Stomach (tissue), 4 donors: ENCODE data around the gene JMJD1C.

Source experiments
- POLR2A ChIP-seq, 4 donors: fragments of 450-650 bp; IDR thresholded peaks; one replicate each; pipeline ENCODE4 v1.6.1; 2016; ENCODE audit warnings: antibody characterized with exemption in 4 of 4, control low read depth in 2 of 4, mild to moderate bottlenecking in 1 of 4, moderate library complexity in 1 of 4
- TF ChIP-seq, protein P1 (sequence below), 7 experiments: fragments of 450-650 bp in 4 of 7; fragments of 200-600 bp in 3 of 7; sonication (generic) in 3 of 7; IDR thresholded peaks; one replicate each; pipeline ENCODE4 v1.5.1; 2016 to 2019; ENCODE audit warnings: antibody characterized with exemption in 7 of 7, control low read depth in 2 of 7, mild to moderate bottlenecking in 1 of 7

DNA sequence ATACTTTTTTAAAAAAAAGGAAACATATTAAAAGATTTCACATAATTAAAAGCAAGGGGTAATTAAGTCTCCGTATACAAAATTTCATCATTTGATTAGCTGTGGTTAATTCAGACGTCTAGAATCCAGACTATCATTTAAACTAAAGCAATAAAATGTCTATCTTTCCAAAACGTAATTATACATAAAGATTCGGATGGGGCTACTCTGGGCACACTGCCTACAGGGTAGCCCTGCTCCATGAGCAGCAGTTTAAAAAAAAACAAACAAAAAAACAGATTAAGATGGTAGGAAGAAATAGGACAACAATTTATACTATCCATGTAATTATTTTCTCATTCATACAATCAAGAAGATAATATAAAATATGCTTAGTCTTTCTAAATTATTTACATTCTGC is 236.6 kb downstream of the JMJD1C start:
- TF ChIP-seq, protein P1, sequence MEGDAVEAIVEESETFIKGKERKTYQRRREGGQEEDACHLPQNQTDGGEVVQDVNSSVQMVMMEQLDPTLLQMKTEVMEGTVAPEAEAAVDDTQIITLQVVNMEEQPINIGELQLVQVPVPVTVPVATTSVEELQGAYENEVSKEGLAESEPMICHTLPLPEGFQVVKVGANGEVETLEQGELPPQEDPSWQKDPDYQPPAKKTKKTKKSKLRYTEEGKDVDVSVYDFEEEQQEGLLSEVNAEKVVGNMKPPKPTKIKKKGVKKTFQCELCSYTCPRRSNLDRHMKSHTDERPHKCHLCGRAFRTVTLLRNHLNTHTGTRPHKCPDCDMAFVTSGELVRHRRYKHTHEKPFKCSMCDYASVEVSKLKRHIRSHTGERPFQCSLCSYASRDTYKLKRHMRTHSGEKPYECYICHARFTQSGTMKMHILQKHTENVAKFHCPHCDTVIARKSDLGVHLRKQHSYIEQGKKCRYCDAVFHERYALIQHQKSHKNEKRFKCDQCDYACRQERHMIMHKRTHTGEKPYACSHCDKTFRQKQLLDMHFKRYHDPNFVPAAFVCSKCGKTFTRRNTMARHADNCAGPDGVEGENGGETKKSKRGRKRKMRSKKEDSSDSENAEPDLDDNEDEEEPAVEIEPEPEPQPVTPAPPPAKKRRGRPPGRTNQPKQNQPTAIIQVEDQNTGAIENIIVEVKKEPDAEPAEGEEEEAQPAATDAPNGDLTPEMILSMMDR (IDR thresholded peaks at IDR 0.05) = no peak
- TF ChIP-seq POLR2A (IDR thresholded peaks at IDR 0.05) = no peak
